Measurements from ENCODE around the gene IGSF11.

DNA sequence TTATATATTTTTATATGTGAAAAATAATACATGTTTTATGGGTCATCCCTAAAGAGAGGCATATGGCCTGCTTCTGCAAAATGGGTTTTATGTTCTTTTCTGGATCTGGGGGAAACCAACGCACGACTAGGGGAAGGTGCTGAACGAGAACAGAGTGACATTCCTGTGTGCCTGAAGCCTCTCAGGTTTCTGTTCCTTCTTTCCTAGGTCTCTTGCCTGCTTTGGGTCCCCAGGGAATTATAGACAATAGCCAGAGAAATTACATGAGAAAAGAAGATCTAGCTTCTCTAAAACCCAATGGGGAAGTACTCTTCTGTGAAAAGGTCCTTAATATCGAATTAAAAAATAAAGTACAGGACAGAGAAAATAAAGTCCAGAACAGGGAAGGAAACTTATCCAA lies 66.5 kb downstream of the IGSF11 start:
- TF ChIP-seq TAF1 (IDR thresholded peaks at IDR 0.05; ENCODE audit: low read depth) (no peak), EP300 (IDR thresholded peaks at IDR 0.05; ENCODE audit: borderline replicate concordance) (no peak), ZBTB7A (IDR thresholded peaks at IDR 0.05; ENCODE audit: low read depth) (no peak), RAD21 (IDR thresholded peaks at IDR 0.05; ENCODE audit: low read depth) (no peak), YY1 (IDR thresholded peaks at IDR 0.05; ENCODE audit: low read depth) (no peak), EGR1 (IDR thresholded peaks at IDR 0.05) (no peak), TEAD4 (IDR thresholded peaks at IDR 0.05) (no peak), FOXM1 (IDR thresholded peaks at IDR 0.05; ENCODE audit: borderline replicate concordance, low read depth) (no peak), CEBPB (IDR thresholded peaks at IDR 0.05) (no peak)
- TF ChIP-seq, protein P1, sequence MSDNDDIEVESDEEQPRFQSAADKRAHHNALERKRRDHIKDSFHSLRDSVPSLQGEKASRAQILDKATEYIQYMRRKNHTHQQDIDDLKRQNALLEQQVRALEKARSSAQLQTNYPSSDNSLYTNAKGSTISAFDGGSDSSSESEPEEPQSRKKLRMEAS (IDR thresholded peaks at IDR 0.05) = no peak
- TF ChIP-seq, protein P2, sequence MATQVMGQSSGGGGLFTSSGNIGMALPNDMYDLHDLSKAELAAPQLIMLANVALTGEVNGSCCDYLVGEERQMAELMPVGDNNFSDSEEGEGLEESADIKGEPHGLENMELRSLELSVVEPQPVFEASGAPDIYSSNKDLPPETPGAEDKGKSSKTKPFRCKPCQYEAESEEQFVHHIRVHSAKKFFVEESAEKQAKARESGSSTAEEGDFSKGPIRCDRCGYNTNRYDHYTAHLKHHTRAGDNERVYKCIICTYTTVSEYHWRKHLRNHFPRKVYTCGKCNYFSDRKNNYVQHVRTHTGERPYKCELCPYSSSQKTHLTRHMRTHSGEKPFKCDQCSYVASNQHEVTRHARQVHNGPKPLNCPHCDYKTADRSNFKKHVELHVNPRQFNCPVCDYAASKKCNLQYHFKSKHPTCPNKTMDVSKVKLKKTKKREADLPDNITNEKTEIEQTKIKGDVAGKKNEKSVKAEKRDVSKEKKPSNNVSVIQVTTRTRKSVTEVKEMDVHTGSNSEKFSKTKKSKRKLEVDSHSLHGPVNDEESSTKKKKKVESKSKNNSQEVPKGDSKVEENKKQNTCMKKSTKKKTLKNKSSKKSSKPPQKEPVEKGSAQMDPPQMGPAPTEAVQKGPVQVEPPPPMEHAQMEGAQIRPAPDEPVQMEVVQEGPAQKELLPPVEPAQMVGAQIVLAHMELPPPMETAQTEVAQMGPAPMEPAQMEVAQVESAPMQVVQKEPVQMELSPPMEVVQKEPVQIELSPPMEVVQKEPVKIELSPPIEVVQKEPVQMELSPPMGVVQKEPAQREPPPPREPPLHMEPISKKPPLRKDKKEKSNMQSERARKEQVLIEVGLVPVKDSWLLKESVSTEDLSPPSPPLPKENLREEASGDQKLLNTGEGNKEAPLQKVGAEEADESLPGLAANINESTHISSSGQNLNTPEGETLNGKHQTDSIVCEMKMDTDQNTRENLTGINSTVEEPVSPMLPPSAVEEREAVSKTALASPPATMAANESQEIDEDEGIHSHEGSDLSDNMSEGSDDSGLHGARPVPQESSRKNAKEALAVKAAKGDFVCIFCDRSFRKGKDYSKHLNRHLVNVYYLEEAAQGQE (IDR thresholded peaks at IDR 0.05; ENCODE audit: low read depth) = no peak

Measured in Ishikawa (cell line).